ENCODE results near the gene ATP1A4.
A peak's percentile ranks its signal among the peaks of the same experiment; 100 is the strongest.

DNA sequence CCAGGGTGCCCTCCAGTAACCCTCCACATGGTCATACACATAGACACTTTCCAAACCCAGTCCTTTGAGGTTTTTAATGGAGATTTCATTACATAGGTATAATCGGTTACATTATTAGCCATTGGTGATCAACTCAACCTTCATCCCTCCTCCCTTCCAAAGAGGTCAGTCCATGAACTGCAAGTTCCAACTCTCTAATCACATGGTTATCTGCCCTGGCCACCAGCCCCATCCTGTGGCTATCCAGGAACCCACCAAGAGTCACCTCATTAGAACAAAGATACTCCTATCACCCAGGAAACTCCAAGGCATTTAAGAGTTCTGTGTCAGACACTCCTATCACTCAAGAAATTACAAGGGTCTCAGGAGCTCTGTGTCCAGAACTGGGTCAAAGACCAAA is 12.2 kb downstream of the ATP1A4 start:
- no peak for TF ChIP-seq POLR2A (IDR thresholded peaks at IDR 0.05; ENCODE audit: control extremely low read depth in 1 of 2, low read depth in 2 of 2, low read length in 2 of 2)
- TF ChIP-seq, protein P1, sequence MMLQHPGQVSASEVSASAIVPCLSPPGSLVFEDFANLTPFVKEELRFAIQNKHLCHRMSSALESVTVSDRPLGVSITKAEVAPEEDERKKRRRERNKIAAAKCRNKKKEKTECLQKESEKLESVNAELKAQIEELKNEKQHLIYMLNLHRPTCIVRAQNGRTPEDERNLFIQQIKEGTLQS (IDR thresholded peaks at IDR 0.05; ENCODE audit: insufficient read depth, low read depth, low read length), result no peak
- no peak for TF ChIP-seq MAX (IDR thresholded peaks at IDR 0.05)
- no peak for TF ChIP-seq NRF1 (IDR thresholded peaks at IDR 0.05; ENCODE audit: low read depth, low read length)
- TF ChIP-seq RFX5 (IDR thresholded peaks at IDR 0.05; ENCODE audit: borderline replicate concordance, low read depth, low read length), result no peak
- no peak for TF ChIP-seq CHD2 (IDR thresholded peaks at IDR 0.05; ENCODE audit: low read length)
- peak in 2 of 3 experiments; percentile 34 to 36; a peak in 2 of 4 replicates for TF ChIP-seq CTCF (IDR thresholded peaks at IDR 0.05; ENCODE audit: control extremely low read depth in 1 of 3, insufficient read depth in 1 of 3, low read depth in 1 of 3, low read length in 3 of 3)
